Measurements from ENCODE around the gene DNLZ. TPM values are rescaled to one million over a fixed set of nuclear protein-coding genes. Genes with fewer than 3 reads are reported as not detected.

The DNLZ gene
- total and polyA plus RNA-seq, 10 donors, result 15.8 to 29.8 (median 22.3) TPM

- TF ChIP-seq POLR2AphosphoS5 (IDR thresholded peaks at IDR 0.05) (peak in 1 of 3 donors; percentile 26), POLR2A (IDR thresholded peaks at IDR 0.05) (no peak)
- Histone ChIP-seq H3K9me3 (no peaks in the 10 kb centered on the region), H3K4me3 (no peak overlapping the region), H3K36me3 (peaks cover 0 to 45% (median 25%) of the 10 kb centered on the region in 6 donors), H3K4me1 (peaks cover 0 to 58% (median 32%) of the 10 kb centered on the region in 6 donors), H3K27ac (no peak overlapping the region), H3K27me3 (replicated peaks in 1 of 7) (peaks cover 0 to 18% (median 0%) of the 10 kb centered on the region in 7 donors)
- intact Hi-C loops (cut with DNase I; ENCODE audit: low total_unique reads), result no loop called here
- 72 to 89% (median 82%) methylated on average over 11 to 12 of the region's 12 CpGs for WGBS, 5 donors
- DNase-seq, result no peak
Observed at GRCh38 chr9:136375096-136375495, 11.6 kb upstream of the DNLZ start.

DNA sequence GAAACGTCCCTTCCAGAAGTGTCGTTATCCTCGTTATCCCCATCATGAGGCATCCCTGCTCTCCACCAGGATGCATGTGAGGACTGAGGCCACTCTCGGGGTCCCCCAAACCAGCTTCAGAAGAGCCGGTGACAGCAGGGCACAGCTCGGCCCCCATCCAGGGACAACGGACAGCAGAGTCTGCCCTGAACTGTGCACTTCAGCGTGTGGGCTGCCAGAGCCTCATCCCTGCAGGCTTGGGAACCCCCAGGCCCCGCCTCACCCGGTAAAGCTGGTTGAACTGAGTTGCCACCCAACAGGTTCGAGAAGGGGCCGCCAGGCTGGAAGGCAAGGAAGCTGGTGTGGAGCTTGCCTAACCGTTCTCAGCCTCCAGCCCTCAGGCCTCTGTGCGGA, 10.6 kb upstream of the DNLZ start:
- Histone ChIP-seq H3K4me3 (no peak overlapping the region), H3K9me3 (no peaks in the 10 kb centered on the region), H3K4me1 (peaks cover 0 to 58% (median 32%) of the 10 kb centered on the region in 6 donors), H3K27ac (peak overlapping the region in 4 of 8 donors; percentile 62 to 85 (median 80)), H3K36me3 (peaks cover 0 to 45% (median 19%) of the 10 kb centered on the region in 6 donors), H3K27me3 (replicated peaks in 1 of 7) (peaks cover 0 to 18% (median 0%) of the 10 kb centered on the region in 7 donors)
- intact Hi-C loops (cut with DNase I; ENCODE audit: low total_unique reads), result no loop called here
- TF ChIP-seq POLR2AphosphoS5 (IDR thresholded peaks at IDR 0.05), result no peak
- TF ChIP-seq POLR2A (IDR thresholded peaks at IDR 0.05), result no peak
- TF ChIP-seq CTCF (IDR thresholded peaks at IDR 0.05 in 8 of 11, conservative IDR thresholded peaks at IDR 0.05 in 3 of 11), result no peak
- 85 to 92% (median 88%) methylated on average over 7 to 14 of the region's 14 CpGs for WGBS, 5 donors
- no peak for DNase-seq

GRCh38 chr9:136373300-136374182, 10.0 kb upstream of the DNLZ start, which contains the start of gene CARD9:
TSS of gene CARD9 (minus strand) at chr9:136373669. CDS start at chr9:136372078, 1,591 bp downstream.
- peaks cover 0 to 45% (median 13%) of the 10 kb centered on the region in 6 donors for H3K36me3 ChIP-seq
- peak within 1 kb of the TSS in 7 of 8 donors; percentile 51 to 85 (median 68) for H3K27ac ChIP-seq
- intact Hi-C loops (cut with DNase I; ENCODE audit: low total_unique reads), result no loop called here
- H3K4me1 ChIP-seq, result peaks cover 0 to 58% (median 32%) of the 10 kb centered on the region in 6 donors
- H3K4me3 ChIP-seq, result peak within 1 kb of the TSS; percentile 10 to 67 (median 42)
- TF ChIP-seq POLR2A (IDR thresholded peaks at IDR 0.05), result no peak
- peak in 1 of 11 experiments; percentile 13 for TF ChIP-seq CTCF (IDR thresholded peaks at IDR 0.05 in 8 of 11, conservative IDR thresholded peaks at IDR 0.05 in 3 of 11)
- TF ChIP-seq POLR2AphosphoS5 (IDR thresholded peaks at IDR 0.05), result peak; percentile 30 to 73 (median 54)
- 37 to 54% (median 43%) methylated on average over 6 to 27 of the region's 27 CpGs for WGBS, 5 donors
- peak; percentile 85 for DNase-seq
- H3K9me3 ChIP-seq, result no peaks in the 10 kb centered on the region
- peaks cover 0 to 18% (median 0%) of the 10 kb centered on the region in 7 donors for H3K27me3 ChIP-seq (replicated peaks in 1 of 7)

GRCh38 chr9:136372561-136373299, 9.2 kb upstream of the DNLZ start:
- peaks cover 0 to 58% (median 32%) of the 10 kb centered on the region in 6 donors for H3K4me1 ChIP-seq
- H3K9me3 ChIP-seq, result no peaks in the 10 kb centered on the region
- intact Hi-C loops (cut with DNase I; ENCODE audit: low total_unique reads), result no loop called here
- H3K27ac ChIP-seq, result peak overlapping the region in 7 of 8 donors; percentile 51 to 85 (median 68)
- peak; percentile 90 for DNase-seq
- peak overlapping the region; percentile 10 to 67 (median 42) for H3K4me3 ChIP-seq
- TF ChIP-seq CTCF (IDR thresholded peaks at IDR 0.05 in 8 of 11, conservative IDR thresholded peaks at IDR 0.05 in 3 of 11) (peak in 1 of 11 experiments; percentile 16), POLR2A (IDR thresholded peaks at IDR 0.05) (no peak), POLR2AphosphoS5 (IDR thresholded peaks at IDR 0.05) (peak; percentile 38 to 83 (median 70))
- H3K27me3 ChIP-seq (replicated peaks in 1 of 7), result peaks cover 0 to 18% (median 0%) of the 10 kb centered on the region in 7 donors
- 6 to 18% (median 7%) methylated on average over 7 to 21 of the region's 21 CpGs for WGBS, 5 donors
- peaks cover 0 to 45% (median 8%) of the 10 kb centered on the region in 6 donors for H3K36me3 ChIP-seq

Data from spleen (tissue), 11 donors.